Neural cell (in vitro differentiated cells): Measurements from ENCODE around the gene BAX.

ENCODE experiments used
- EP300 ChIP-seq: fragments of 450-650 bp; conservative IDR thresholded peaks from 2 replicates; pipeline ENCODE4 v1.6.1; 2014; ENCODE audit warnings: antibody characterized with exemption, mild to moderate bottlenecking, moderate library complexity; ENCODE audit not compliant: poor library complexity, severe bottlenecking
- EZH2 ChIP-seq: fragments of 200-600, 300-800 bp; shearing (Covaris generic), sonication (generic); IDR thresholded peaks from 2 replicates; pipeline ENCODE4 v1.6.1; 2014; ENCODE audit warnings: antibody characterized with exemption, low read length, borderline replicate concordance, mild to moderate bottlenecking; ENCODE audit not compliant: insufficient read depth, poor library complexity, severe bottlenecking
- MXI1 ChIP-seq: fragments of 450-650 bp; conservative IDR thresholded peaks from 2 replicates; pipeline ENCODE4 v1.6.1; 2014; ENCODE audit warnings: antibody characterized with exemption, mild to moderate bottlenecking; ENCODE audit not compliant: poor library complexity, severe bottlenecking
- POLR2AphosphoS5 ChIP-seq: IDR thresholded peaks from 2 replicates; pipeline ENCODE4 v1.6.1; 2012
- RAD21 ChIP-seq: fragments of 450-650 bp; conservative IDR thresholded peaks from 2 replicates; pipeline ENCODE4 v1.6.1; 2014; ENCODE audit warnings: antibody characterized with exemption, mild to moderate bottlenecking, moderate library complexity
- SMC3 ChIP-seq: fragments of 450-650 bp; conservative IDR thresholded peaks from 2 replicates; pipeline ENCODE4 v1.6.1; 2014; ENCODE audit warnings: antibody characterized with exemption, mild to moderate bottlenecking, moderate library complexity; ENCODE audit not compliant: poor library complexity
- TAF1 ChIP-seq: IDR thresholded peaks from 2 replicates; pipeline ENCODE4 v1.6.1; 2012; ENCODE audit warnings: low read depth
- TF ChIP-seq, protein P1 (sequence below): fragments of 450-650 bp; IDR thresholded peaks from 2 replicates; pipeline ENCODE4 v1.5.1; 2014; ENCODE audit warnings: antibody characterized with exemption, mild to moderate bottlenecking, moderate library complexity; ENCODE audit not compliant: poor library complexity, severe bottlenecking
- TF ChIP-seq, protein P2 (sequence below): IDR thresholded peaks from 2 replicates; pipeline ENCODE4 v1.6.1; 2012; ENCODE audit warnings: borderline replicate concordance

DNA sequence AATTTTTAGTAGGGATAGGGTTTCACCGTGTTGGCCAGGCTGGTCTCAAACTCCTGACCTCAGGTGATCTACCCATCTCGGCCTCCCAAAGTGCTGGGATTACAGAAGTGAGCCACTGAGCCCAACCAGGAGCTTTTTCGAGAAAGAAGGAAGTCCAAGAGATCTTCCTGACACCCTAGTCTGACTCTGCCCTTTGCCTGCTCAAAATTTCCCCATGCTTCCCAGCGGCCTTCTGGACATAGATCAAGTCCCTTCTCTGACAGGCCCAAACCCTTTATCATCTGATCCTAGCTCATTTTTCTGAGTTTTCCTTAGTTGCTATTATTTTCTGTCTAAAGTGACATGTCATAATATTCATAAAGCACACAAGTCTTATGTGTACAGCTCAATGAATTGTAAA is 1.5 kb upstream of the BAX start:
- TF ChIP-seq, protein P1, sequence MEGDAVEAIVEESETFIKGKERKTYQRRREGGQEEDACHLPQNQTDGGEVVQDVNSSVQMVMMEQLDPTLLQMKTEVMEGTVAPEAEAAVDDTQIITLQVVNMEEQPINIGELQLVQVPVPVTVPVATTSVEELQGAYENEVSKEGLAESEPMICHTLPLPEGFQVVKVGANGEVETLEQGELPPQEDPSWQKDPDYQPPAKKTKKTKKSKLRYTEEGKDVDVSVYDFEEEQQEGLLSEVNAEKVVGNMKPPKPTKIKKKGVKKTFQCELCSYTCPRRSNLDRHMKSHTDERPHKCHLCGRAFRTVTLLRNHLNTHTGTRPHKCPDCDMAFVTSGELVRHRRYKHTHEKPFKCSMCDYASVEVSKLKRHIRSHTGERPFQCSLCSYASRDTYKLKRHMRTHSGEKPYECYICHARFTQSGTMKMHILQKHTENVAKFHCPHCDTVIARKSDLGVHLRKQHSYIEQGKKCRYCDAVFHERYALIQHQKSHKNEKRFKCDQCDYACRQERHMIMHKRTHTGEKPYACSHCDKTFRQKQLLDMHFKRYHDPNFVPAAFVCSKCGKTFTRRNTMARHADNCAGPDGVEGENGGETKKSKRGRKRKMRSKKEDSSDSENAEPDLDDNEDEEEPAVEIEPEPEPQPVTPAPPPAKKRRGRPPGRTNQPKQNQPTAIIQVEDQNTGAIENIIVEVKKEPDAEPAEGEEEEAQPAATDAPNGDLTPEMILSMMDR, result no peak
- TF ChIP-seq POLR2AphosphoS5 (no peak), EZH2 (no peak), TAF1 (no peak), RAD21 (no peak), MXI1 (no peak), EP300 (no peak), SMC3 (no peak)
- TF ChIP-seq, protein P2, sequence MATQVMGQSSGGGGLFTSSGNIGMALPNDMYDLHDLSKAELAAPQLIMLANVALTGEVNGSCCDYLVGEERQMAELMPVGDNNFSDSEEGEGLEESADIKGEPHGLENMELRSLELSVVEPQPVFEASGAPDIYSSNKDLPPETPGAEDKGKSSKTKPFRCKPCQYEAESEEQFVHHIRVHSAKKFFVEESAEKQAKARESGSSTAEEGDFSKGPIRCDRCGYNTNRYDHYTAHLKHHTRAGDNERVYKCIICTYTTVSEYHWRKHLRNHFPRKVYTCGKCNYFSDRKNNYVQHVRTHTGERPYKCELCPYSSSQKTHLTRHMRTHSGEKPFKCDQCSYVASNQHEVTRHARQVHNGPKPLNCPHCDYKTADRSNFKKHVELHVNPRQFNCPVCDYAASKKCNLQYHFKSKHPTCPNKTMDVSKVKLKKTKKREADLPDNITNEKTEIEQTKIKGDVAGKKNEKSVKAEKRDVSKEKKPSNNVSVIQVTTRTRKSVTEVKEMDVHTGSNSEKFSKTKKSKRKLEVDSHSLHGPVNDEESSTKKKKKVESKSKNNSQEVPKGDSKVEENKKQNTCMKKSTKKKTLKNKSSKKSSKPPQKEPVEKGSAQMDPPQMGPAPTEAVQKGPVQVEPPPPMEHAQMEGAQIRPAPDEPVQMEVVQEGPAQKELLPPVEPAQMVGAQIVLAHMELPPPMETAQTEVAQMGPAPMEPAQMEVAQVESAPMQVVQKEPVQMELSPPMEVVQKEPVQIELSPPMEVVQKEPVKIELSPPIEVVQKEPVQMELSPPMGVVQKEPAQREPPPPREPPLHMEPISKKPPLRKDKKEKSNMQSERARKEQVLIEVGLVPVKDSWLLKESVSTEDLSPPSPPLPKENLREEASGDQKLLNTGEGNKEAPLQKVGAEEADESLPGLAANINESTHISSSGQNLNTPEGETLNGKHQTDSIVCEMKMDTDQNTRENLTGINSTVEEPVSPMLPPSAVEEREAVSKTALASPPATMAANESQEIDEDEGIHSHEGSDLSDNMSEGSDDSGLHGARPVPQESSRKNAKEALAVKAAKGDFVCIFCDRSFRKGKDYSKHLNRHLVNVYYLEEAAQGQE, result no peak
